GM12874 (cell line): Measurements from ENCODE around the gene TRAFD1.

Experiments used
- TF ChIP-seq, protein P1 (sequence below): IDR thresholded peaks from 2 replicates; pipeline ENCODE4 v1.5.1; 2011; ENCODE audit warnings: low read depth, mild to moderate bottlenecking, control low read depth, low read length, moderate library complexity; ENCODE audit not compliant: insufficient read depth

The TRAFD1 gene

DNA sequence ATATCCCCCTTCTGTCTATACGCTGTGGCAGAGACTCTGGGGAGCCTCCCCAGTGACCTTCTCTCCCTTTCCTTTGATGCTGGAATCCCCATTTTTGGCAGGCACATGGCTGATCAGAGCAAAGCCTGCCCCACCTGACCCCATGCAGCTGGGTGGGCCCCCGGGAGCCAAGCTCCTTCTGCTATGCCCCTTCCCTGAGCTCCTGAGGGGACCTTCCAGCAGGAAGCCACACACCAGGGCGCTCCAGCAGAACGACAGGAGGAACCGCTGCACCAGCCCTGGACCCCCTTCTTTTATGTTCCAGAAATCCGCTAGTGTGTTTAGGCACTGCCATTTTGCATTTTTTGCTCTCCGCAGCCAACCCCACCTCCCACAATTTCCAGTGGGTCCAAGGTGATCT, 44.6 kb downstream of the TRAFD1 start:
- TF ChIP-seq, protein P1, sequence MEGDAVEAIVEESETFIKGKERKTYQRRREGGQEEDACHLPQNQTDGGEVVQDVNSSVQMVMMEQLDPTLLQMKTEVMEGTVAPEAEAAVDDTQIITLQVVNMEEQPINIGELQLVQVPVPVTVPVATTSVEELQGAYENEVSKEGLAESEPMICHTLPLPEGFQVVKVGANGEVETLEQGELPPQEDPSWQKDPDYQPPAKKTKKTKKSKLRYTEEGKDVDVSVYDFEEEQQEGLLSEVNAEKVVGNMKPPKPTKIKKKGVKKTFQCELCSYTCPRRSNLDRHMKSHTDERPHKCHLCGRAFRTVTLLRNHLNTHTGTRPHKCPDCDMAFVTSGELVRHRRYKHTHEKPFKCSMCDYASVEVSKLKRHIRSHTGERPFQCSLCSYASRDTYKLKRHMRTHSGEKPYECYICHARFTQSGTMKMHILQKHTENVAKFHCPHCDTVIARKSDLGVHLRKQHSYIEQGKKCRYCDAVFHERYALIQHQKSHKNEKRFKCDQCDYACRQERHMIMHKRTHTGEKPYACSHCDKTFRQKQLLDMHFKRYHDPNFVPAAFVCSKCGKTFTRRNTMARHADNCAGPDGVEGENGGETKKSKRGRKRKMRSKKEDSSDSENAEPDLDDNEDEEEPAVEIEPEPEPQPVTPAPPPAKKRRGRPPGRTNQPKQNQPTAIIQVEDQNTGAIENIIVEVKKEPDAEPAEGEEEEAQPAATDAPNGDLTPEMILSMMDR = no peak

DNA sequence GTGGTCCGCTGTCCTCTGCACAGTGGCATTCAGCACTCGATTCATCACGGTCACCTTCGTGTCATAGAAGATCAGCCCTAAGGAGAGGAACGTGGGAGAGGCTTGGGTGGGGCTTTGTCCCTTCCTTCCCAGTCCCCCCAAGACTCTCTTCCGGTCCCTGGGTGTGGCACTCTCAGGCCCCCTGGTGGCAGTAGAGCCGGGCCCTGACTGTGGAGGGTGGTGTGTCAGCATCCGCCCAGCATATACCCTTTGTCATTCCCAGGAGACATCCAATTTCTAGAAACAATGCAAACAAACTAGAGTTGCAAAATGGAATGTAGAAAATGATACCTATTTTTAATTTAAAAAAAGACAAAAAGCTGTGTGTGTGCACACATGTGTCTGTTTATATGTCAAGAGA, 45.0 kb downstream of the TRAFD1 start:
- TF ChIP-seq, protein P1 = peak; percentile 49

DNA sequence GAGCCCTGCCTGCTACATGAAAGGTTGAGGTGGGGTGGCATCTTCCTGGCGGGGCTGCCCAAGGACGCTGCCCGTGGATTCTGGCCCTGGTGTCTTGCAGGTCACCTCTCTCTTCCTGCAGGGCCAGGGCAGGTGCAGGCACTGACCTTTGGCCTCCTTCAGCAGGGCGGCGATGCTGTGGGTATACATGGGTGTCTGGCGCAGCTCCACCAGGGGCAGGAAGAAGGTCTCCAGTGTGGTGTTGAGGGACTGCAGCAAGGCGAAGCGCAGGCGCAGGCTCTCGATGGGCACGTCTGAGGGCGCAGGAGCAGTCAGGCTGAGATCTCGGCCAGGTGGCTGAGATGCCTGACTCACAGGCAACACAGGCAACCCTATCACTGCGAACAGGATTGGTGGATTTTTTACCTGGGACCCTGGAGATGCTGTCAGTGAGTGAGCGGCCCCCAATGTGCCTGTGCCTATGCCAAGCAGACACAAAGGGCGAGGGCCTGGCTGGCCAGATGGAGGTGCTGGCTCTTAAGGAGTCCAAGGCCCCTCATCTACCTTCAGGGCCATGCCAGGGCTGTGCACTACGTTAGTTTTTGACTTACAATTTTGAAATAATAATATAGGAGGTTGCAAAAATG, 45.7 kb downstream of the TRAFD1 start:
- TF ChIP-seq, protein P1 = no peak

DNA sequence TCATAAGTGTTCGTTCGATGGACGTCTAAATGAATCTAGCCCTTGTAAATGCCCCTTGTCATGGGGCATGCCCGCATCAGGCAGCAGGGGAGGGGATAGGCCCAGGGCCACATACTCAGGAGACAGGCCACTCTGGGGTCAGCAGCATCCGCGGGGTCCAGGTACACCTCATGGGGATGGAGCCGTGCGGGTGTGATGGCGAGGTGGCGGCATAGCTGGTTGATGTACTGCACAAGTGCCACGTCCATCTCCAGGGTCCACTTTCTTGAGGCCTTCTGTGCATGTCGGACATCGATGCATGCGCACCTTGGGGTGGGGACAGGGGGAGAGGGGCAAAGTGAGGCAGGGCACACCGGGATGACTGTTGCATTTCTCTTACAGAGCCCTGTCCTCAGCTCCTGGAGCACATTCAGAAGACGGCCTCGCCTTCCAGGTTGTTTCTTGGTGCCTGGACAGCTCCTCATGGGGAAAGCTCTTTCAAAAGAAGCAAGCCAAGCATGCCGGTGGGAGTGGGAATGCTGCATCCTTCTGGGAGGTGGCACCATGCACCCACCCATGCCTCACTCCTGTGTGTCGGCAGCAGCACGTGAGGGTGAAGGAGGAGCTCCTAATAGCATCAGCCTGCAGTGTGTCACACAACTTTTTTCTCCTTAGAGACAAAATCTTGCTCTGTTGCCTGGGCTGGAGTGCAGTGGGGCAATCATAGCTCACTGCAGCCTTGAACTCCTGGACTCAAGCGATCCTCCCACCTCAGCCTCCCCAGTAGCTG, 47.4 kb downstream of the TRAFD1 start:
- TF ChIP-seq, protein P1 = no peak

DNA sequence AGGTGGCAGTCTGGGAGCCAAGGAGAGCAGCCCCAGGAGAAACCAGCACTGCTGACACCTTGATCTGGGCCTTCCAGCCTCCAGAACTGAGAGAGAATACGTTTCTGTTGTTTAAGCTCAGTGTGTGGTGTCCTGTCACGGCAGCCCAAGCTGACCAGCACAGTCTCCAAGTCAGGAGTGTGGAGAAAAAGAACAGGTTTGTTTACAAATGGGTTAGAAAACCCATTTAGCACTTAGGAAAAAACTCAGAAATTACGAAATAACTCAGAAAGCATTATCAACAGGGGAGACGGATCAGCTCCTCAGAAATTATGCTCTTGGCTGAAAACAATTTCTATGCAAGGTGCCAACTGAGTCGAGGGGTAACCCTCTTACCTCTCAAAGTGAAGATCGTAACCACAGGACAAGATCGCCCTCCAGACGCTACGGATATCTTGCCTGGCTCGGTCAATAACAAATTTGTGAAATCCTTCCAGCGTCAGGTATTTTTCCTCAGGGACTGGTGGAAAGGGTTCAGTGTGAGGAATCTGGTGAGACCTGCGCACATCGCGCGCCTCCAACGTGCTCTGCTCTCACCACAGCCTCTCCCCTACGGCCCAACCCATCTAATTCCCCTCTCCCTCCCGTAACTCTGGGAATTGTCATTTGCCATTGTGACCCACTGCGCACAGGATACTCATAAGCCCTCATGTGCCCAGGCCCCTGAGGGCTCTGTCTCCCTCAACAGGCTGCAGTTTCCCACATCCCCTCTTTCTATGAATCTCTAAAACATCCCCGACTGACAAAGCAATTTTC, 50.2 kb downstream of the TRAFD1 start:
- TF ChIP-seq, protein P1 = no peak

DNA sequence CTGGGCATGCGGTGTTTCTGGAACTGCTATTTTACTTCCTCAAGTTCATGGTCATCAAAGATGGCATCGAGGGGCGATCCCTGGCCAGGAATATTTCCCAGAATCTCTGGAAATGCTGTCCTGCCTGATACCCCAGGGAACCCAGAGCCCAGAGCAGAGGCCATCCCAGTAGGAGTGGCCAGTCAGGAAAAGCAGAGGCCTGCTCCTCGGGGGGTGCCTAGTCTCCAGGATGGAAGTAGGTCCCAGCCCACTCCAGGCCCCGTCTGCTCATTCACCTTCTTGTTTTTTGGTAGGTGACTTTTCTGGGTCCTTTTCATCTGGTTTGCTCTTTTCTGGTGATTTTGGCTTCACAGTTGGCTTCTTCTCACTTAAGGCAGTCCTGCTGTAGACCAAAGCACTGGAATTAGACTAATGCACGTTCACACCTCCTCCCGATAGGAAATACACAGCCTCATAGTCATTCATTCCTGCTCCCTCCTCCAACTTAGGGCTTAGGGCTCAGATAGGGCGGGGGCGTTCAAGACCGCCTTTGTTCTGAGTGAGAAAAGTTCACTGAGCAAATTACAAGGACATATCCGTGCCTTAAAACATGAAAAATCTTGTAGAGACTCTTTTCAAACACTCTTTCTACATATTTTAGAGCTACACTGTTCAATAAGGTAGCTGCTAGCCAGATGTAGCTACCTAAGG, 51.1 kb downstream of the TRAFD1 start:
- TF ChIP-seq, protein P1 = no peak

DNA sequence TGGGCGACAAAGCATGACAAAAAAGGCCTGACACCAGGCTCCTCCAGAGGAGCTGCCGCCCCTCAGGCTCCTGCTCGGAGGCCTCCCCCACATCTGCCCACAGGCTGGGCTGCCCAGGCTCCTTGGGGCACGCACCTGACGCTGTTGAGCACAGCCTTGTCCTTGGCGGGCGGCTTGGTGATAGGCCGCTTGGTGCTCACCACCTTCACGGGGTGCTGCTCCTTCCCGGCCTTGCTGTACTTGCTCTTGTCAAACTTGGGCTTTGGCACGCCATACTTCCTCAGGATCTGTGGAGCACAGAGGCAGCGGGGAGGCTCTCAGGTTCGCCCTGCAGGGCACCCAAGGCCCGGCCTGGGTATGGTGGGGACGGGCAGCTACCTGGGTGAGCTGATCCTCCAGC, 53.4 kb downstream of the TRAFD1 start:
- TF ChIP-seq, protein P1 = no peak
